ENCODE measurements around the gene SUN3. TPM values are rescaled to one million over a fixed set of nuclear protein-coding genes. Genes with fewer than 3 reads are reported as not detected.

Gene SUN3
- total RNA-seq (2014; rRNA removed; shearing (Covaris generic); ENCODE audit: low replicate concordance): not detected in 2 replicates

DNA sequence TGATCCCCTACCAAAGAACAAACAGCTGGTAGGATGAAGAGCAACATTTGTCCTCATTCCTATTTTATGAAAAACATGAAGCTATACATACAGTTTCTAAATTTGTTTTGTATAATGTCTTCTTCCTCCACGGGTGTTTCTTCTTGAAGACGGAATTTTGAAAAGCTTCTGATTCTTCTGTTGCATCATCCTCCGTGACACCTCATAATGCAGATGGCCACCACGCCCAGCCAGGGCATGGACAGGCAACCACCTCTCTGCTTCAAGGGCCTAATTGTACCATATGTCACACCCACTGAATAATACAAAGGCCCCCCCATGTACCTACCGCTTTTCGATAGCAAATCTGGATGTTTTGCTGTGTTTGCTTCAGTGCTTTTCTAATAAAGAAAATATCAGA is at the start of gene SUN3:
TSS of gene SUN3 (minus strand) at position 170 of the 400 bp plus-strand sequence. CDS start at position 1, 169 bp downstream.
- Histone ChIP-seq H3K4me3 (no peak within 1 kb of the TSS), H3K27me3 (no peaks in the 10 kb centered on the region), H3K9me3 (no peaks in the 10 kb centered on the region), H3K36me3 (no peaks in the 10 kb centered on the region)
- DNase-seq: no peak

DNA sequence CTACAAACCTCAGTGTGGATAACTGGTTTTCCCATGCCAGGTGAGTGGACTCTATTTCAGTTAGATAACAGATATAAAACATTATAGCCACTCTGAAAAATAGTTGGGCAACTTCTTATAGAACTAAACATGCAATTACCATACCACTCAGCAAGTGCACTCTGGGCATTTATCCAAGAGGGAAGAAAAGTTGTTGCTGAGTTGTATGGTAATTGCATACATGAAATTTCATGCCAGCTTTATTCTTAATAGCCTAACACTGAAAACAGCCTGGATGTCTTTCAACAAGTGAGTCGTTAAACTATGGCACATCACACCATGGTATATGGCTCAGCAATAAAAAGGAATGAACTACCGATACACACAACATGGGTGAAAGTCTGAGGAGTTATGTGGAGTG is 49.6 kb upstream of the SUN3 start:
- H3K27me3 ChIP-seq: no peaks in the 10 kb centered on the region
- H3K4me3 ChIP-seq: no peak overlapping the region
- no peak for DNase-seq
- H3K36me3 ChIP-seq: no peaks in the 10 kb centered on the region
- no peaks in the 10 kb centered on the region; the same call in 1 of the 2 replicates for H3K9me3 ChIP-seq

- no peaks in the 10 kb centered on the region; the same call in 1 of the 2 replicates for H3K9me3 ChIP-seq
- H3K4me3 ChIP-seq: no peak overlapping the region
- H3K27me3 ChIP-seq: no peaks in the 10 kb centered on the region
- no peak for DNase-seq
- no peaks in the 10 kb centered on the region for H3K36me3 ChIP-seq
These were observed 48.5 kb upstream of the SUN3 start for GRCh38 chr7:48077423-48077822.

GRCh38 chr7:48074204-48074654 is 45.3 kb upstream of the SUN3 start:
- H3K27me3 ChIP-seq: no peaks in the 10 kb centered on the region
- no peak for DNase-seq
- no peaks in the 10 kb centered on the region; the same call in none of the 2 replicates for H3K9me3 ChIP-seq
- no peaks in the 10 kb centered on the region for H3K36me3 ChIP-seq
- H3K4me3 ChIP-seq: no peak overlapping the region

DNA sequence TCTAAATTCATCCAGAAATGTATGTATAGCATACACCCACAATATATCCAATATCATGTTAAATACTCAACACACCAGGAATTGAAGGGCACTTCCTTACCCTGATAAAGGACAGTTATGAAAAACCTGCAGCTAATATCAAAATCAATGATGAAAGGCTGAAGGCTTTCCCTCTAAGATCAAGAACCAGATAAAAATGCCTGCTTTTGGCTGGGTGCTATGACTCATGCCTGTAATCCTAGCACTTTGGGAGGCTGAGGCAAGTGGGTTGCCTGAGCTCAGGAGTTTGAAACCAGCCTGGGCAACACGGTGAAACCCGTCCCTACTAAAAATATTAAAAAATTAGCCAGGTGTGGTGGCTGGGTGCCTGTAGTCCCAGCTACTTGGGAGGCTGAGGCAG is 38.6 kb upstream of the SUN3 start:
- no peaks in the 10 kb centered on the region for H3K36me3 ChIP-seq
- peaks cover 5% of the 10 kb centered on the region for H3K9me3 ChIP-seq
- no peaks in the 10 kb centered on the region; the same call in 1 of the 2 replicates for H3K27me3 ChIP-seq
- no peak for DNase-seq
- H3K4me3 ChIP-seq: no peak overlapping the region

DNA sequence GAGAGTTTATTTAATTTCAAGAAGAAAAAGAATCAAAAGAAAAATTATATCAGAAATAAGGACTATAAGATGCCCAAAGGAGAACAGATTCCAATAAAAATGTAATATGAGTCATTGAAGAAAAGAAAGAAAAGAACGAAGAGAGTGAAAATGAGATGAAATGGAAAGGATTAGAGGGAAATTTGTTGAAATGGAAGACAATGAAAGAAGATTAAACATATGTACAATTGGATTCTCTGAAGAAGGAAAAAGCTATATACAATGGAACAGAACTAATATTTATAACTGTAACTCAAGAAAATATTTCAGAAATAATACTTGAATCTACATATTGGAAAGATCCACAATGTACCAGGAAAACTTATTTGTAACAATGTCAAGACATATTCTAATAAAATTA is 35.1 kb upstream of the SUN3 start:
- DNase-seq: no peak

DNA sequence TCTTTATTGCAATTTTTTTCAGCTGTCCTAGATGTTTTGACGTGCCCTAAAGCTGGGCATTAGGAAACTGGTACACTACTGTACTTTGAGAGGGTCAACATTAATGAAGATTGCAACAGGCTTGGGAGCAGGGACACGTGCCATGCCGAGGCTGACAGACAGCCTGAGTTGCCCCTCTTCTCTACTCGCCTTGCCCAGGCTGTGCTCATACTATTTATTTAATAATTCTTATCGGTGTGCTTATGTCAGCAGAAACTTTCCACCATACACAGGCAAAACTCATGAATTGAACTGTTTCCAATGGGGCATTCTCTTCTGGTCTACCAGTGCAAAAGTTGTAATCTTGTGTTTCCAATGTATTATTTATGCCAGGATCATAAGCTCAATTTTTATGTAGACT is 30.8 kb upstream of the SUN3 start:
- Histone ChIP-seq H3K36me3 (no peaks in the 10 kb centered on the region), H3K4me3 (no peak overlapping the region), H3K27me3 (no peaks in the 10 kb centered on the region; the same call in 1 of the 2 replicates), H3K9me3 (peaks cover 9% of the 10 kb centered on the region; the same call in 1 of the 2 replicates)
- no peak for DNase-seq

More for the DNA sequence above, 35.1 kb upstream of the SUN3 start:
- H3K4me3 ChIP-seq: no peak overlapping the region
- no peaks in the 10 kb centered on the region; the same call in 1 of the 2 replicates for H3K27me3 ChIP-seq
- no peaks in the 10 kb centered on the region for H3K36me3 ChIP-seq
- peaks cover 5% of the 10 kb centered on the region; the same call in 1 of the 2 replicates for H3K9me3 ChIP-seq

- Histone ChIP-seq H3K9me3 (peaks cover 9% of the 10 kb centered on the region; the same call in 1 of the 2 replicates), H3K36me3 (no peaks in the 10 kb centered on the region), H3K27me3 (no peaks in the 10 kb centered on the region; the same call in 1 of the 2 replicates), H3K4me3 (no peak overlapping the region)
- DNase-seq: no peak
These were observed 30.1 kb upstream of the SUN3 start for GRCh38 chr7:48058990-48059389.

GRCh38 chr7:48053736-48054135 is 24.8 kb upstream of the SUN3 start:
- Histone ChIP-seq H3K4me3 (no peak overlapping the region), H3K27me3 (no peaks in the 10 kb centered on the region), H3K36me3 (no peaks in the 10 kb centered on the region), H3K9me3 (0 out of 2 replicates have a peak, but pooled peaks cover 4% of the 10 kb centered on the region)
- DNase-seq: no peak

DNA sequence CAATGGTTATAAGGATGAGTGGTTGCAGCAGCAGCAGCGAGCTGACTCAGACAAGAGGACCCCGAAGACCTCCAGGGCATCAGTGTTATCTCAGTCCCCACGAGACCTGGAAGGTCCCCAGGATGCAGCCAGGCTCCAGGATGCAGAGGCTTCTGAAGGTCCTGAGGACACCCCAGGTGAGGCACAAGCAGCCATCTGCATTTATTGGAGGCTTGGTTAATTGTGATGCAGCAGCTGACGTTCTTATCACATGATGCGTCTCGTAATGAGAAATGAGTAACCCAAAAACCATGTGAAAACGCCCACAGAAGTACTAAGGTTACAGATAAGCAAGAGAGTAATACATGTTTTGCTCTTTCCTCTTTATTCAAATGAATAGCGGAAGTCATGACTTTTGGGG is 23.8 kb upstream of the SUN3 start:
- DNase-seq: no peak
- Histone ChIP-seq H3K4me3 (no peak overlapping the region), H3K27me3 (no peaks in the 10 kb centered on the region), H3K9me3 (0 out of 2 replicates have a peak, but pooled peaks cover 4% of the 10 kb centered on the region), H3K36me3 (no peaks in the 10 kb centered on the region)

DNA sequence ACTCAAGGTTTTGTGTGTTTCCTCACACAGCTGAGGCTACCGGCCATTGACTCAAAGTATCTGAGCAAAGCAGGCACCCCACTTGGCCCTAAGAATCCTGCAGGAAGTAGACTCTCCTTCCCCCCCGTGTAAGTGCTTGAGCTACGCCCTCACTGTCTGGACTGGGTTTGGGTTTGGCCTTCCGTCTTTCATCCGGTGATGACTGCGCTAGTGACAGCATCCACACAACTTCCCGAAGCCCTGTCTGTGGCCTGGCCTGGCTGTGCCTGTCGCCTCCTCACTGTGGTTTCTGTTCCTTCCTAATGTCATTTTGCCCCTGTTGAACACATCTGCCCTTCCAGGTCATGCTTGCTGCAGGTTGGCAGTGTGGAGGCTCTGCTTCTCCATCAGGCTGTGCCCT is 20.9 kb upstream of the SUN3 start:
- DNase-seq: no peak
- Histone ChIP-seq H3K4me3 (no peak overlapping the region), H3K9me3 (no peaks in the 10 kb centered on the region), H3K27me3 (no peaks in the 10 kb centered on the region), H3K36me3 (no peaks in the 10 kb centered on the region)

DNA sequence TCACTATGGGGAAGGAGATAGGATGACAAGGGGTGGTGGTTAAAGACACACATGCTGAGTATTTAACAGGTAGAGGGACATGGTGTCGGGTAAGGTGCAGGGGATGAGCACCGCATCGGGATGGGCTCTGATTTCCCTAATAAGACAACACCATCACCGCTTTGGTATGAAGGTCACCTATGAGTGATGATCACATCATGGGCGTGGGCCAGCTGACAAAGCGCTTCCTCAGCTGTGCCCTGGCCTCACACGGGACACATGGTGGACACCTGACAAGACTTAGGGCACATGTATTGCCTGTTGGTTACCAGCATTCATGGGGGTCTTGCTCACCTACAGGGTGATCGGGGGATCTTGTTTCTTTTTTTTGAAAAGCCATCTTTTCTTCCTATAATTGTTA is 19.2 kb upstream of the SUN3 start:
- H3K4me3 ChIP-seq: no peak overlapping the region
- no peak for DNase-seq
- no peaks in the 10 kb centered on the region for H3K36me3 ChIP-seq
- no peaks in the 10 kb centered on the region for H3K27me3 ChIP-seq
- H3K9me3 ChIP-seq: no peaks in the 10 kb centered on the region

GRCh38 chr7:48046458-48046857 is 17.6 kb upstream of the SUN3 start:
- Histone ChIP-seq H3K36me3 (no peaks in the 10 kb centered on the region), H3K4me3 (no peak overlapping the region), H3K27me3 (no peaks in the 10 kb centered on the region), H3K9me3 (no peaks in the 10 kb centered on the region)
- DNase-seq: no peak

DNA sequence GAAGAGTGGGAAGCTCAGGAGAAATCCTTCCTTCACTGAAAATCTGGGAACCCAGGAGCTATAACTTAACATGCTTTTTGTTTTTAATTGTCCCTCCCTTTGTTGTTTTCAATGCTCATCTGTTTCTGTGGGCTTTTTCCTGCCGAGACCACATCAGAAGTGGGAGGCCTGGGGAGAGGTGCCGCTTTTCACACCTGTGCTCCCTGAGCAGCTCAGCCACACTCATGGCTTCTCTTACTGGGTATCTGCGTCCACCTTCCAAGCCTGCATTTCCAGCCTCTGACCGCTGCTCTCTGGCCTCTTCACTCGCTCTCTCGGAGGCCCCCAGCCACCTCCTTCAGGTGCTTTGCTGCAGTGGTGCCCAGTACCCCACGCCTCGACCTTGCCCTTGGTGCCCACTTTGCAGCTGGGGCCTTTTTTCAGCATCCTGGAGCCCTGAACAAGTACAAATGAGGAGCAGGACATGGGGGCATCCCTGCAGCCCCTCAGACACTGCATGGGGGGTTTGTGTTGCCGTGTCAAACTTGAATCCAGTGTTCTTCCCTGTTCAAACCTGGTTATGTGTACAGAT is 16.4 kb upstream of the SUN3 start:
- Histone ChIP-seq H3K27me3 (no peaks in the 10 kb centered on the region), H3K9me3 (no peaks in the 10 kb centered on the region), H3K36me3 (no peaks in the 10 kb centered on the region), H3K4me3 (no peak overlapping the region)
- no peak for DNase-seq

DNA sequence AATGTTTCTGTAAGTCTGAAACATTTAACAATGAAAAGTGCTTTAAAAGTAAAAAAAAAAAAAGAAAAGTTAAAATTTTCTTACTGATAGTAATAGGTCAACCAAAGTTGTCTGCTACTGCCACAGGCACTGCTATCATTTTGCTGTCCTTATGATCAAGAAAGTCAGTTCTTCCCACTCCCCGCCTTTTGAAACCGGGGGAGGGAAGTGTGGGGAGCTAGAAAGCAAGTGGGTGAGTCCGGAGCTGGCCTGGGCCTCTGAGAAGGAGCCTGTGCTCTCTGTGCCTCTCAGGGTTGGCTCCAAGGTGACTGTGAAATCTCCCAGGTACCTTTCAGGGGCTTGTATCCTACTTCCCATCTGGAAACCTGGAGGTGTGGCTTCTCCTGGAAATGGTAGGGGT is 13.7 kb upstream of the SUN3 start:
- no peaks in the 10 kb centered on the region for H3K27me3 ChIP-seq
- no peak overlapping the region for H3K4me3 ChIP-seq
- H3K9me3 ChIP-seq: no peaks in the 10 kb centered on the region
- DNase-seq: no peak
- H3K36me3 ChIP-seq: no peaks in the 10 kb centered on the region

DNA sequence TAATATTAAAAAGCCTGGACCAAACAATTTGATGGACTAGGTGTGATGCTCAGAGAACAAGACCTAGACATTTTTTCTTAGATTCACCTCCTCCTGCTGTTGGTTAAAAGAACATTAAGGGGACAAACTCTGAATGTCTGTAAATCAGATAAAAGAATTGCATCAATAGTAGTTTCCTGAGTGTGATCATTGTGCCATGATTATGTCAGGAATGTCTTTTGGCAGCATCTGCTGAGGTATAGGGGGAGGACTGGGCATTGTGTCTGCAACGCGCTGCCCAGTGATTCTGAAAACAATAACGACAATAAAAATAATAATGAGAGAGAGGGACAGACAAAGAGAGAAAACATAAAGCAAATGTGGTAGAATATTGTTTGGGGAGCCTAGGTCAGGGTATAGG is 13.3 kb upstream of the SUN3 start:
- H3K9me3 ChIP-seq: no peaks in the 10 kb centered on the region
- H3K4me3 ChIP-seq: no peak overlapping the region
- no peaks in the 10 kb centered on the region for H3K27me3 ChIP-seq
- no peak for DNase-seq
- H3K36me3 ChIP-seq: no peaks in the 10 kb centered on the region

DNA sequence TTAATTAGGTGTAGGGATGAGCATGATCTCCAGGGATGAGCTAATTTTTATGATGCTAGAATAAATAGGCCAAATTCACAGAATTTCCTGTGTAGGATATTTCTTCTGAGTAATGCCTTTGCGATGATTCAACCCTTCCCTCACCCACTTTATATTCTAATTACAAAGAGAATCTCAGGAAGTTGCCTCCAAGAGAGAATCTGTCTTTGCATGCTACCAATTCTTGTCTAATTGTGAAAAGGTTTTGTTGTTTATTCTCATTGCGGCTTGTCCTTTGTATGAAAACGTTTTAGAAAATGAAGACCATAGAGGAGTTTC is 12.7 kb upstream of the SUN3 start:
- DNase-seq: no peak
- no peaks in the 10 kb centered on the region for H3K9me3 ChIP-seq
- no peaks in the 10 kb centered on the region for H3K36me3 ChIP-seq
- H3K4me3 ChIP-seq: no peak overlapping the region
- no peaks in the 10 kb centered on the region for H3K27me3 ChIP-seq

- Histone ChIP-seq H3K27me3 (peaks cover 3% of the 10 kb centered on the region), H3K9me3 (no peaks in the 10 kb centered on the region), H3K4me3 (no peak overlapping the region), H3K36me3 (no peaks in the 10 kb centered on the region)
- no peak for DNase-seq
These were observed 12.2 kb upstream of the SUN3 start for GRCh38 chr7:48040944-48041652.
